GM23338 (cell line): ENCODE results near the gene PDLIM5. TPM values are rescaled to one million over a fixed set of nuclear protein-coding genes. Genes with fewer than 3 reads are reported as not detected.

Experiments used
- ATAC-seq: fragments of 200-7000 bp; cut with Tn5 transposase; 3 replicates; pipeline ENCODE4 v1.9.1; 2020
- DNase-seq: peaks from one replicate; pipeline ENCODE4 v3.0.0-alpha.2; 2015; ENCODE audit warnings: low spot score
- H2AFZ ChIP-seq: fragments of 200-600 bp; sonication (generic); 2 replicates; pipeline ENCODE4 v1.8.0; 2016; ENCODE audit warnings: antibody characterized with exemption, mild to moderate bottlenecking, moderate library complexity
- H3F3A ChIP-seq: fragments of 200-600 bp; sonication (generic); replicated peaks from 2 replicates; pipeline ENCODE4 v1.8.0; 2017; ENCODE audit warnings: antibody characterized with exemption, mixed run types, low read depth
- H3K27ac ChIP-seq: fragments of 200-600 bp; sonication (generic); 2 replicates; pipeline ENCODE4 v1.6.1; 2016; ENCODE audit warnings: low read depth
- H3K27me3 ChIP-seq: fragments of 200-600 bp; sonication (generic); 2 replicates; pipeline ENCODE4 v1.8.0; 2016; ENCODE audit warnings: mild to moderate bottlenecking, mixed run types, moderate library complexity; ENCODE audit not compliant: insufficient read depth
- H3K36me3 ChIP-seq: fragments of 200-600 bp; sonication (generic); 2 replicates; pipeline ENCODE4 v1.8.0; 2016; ENCODE audit warnings: mild to moderate bottlenecking; ENCODE audit not compliant: insufficient read depth
- H3K4me1 ChIP-seq: fragments of 200-600 bp; sonication (generic); 2 replicates; pipeline ENCODE4 v1.8.0; 2016; ENCODE audit warnings: mild to moderate bottlenecking, moderate library complexity; ENCODE audit not compliant: insufficient read depth
- H3K4me2 ChIP-seq: fragments of 200-600 bp; sonication (generic); 2 replicates; pipeline ENCODE4 v1.7.1; 2017; ENCODE audit warnings: mixed run types
- H3K4me3 ChIP-seq: fragments of 200-600 bp; sonication (generic); 2 replicates; pipeline ENCODE4 v1.6.1; 2016; ENCODE audit warnings: mixed run types
- H3K79me2 ChIP-seq: fragments of 200-600 bp; sonication (generic); replicated peaks from 2 replicates; pipeline ENCODE4 v1.8.0; 2017; ENCODE audit warnings: mild to moderate bottlenecking; ENCODE audit not compliant: insufficient read depth
- H3K9me2 ChIP-seq: fragments of 200-600 bp; sonication (generic); 2 replicates; pipeline ENCODE4 v1.8.0; 2017; ENCODE audit not compliant: insufficient read depth
- H4K20me1 ChIP-seq: fragments of 200-600 bp; sonication (generic); replicated peaks from 2 replicates; pipeline ENCODE4 v1.8.0; 2017; ENCODE audit warnings: mild to moderate bottlenecking; ENCODE audit not compliant: insufficient read depth
- H3K27ac Mint-ChIP-seq: 2 replicates; pipeline ENCODE4 v1.8.0; 2020; ENCODE audit warnings: inconsistent platforms, mild to moderate bottlenecking, moderate library complexity, mixed read lengths
- H3K27me3 Mint-ChIP-seq: 3 replicates; pipeline ENCODE4 v1.8.0; 2022; ENCODE audit warnings: low read depth, mild to moderate bottlenecking, moderate library complexity, mixed read lengths, inconsistent platforms; ENCODE audit not compliant: insufficient read depth, poor library complexity
- H3K36me3 Mint-ChIP-seq: 3 replicates; pipeline ENCODE4 v1.8.0; 2021; ENCODE audit warnings: low read depth, mild to moderate bottlenecking, inconsistent platforms, moderate library complexity, mixed read lengths
- H3K4me1 Mint-ChIP-seq: 3 replicates; pipeline ENCODE4 v1.8.0; 2020; ENCODE audit warnings: mild to moderate bottlenecking, inconsistent platforms, mixed read lengths
- H3K4me3 Mint-ChIP-seq: 3 replicates; pipeline ENCODE4 v1.8.0; 2021; ENCODE audit warnings: moderate library complexity, mild to moderate bottlenecking, inconsistent platforms, mixed read lengths
- H3K9me3 Mint-ChIP-seq: 3 replicates; pipeline ENCODE4 v1.8.0; 2020; ENCODE audit warnings: moderate library complexity, mild to moderate bottlenecking, inconsistent platforms, mixed read lengths
- CREB1 ChIP-seq: fragments of 250-450 bp; sonication (Bioruptor Pico); IDR thresholded peaks from 2 replicates; pipeline ENCODE4 v1.5.0; 2020; ENCODE audit warnings: low read depth, mild to moderate bottlenecking, moderate library complexity
- CTCF ChIP-seq, 2 experiments: fragments of 200-600 bp in 1 of 2; sonication (generic) in 1 of 2; conservative IDR thresholded peaks; 2 replicates each; pipeline versions ENCODE4 v1.5.1 to v1.6.1; 2016 to 2017; ENCODE audit warnings: antibody characterized with exemption in 2 of 2, low read depth in 2 of 2, mild to moderate bottlenecking in 2 of 2, moderate library complexity in 1 of 2
- ETS1 ChIP-seq: IDR thresholded peaks from 2 replicates; pipeline ENCODE4 v1.6.1; 2016; ENCODE audit warnings: antibody characterized with exemption
- EZH2 ChIP-seq: fragments of 200-600 bp; sonication (generic); IDR thresholded peaks from one replicate; pipeline ENCODE4 v1.8.0; 2017; ENCODE audit warnings: antibody characterized with exemption, mild to moderate bottlenecking, low read depth; ENCODE audit not compliant: unreplicated experiment
- EZH2phosphoT487 ChIP-seq: fragments of 200-600 bp; sonication (generic); IDR thresholded peaks from one replicate; pipeline ENCODE4 v1.8.1; 2018; ENCODE audit warnings: antibody characterized with exemption; ENCODE audit not compliant: unreplicated experiment
- JUNB ChIP-seq: IDR thresholded peaks from one replicate; pipeline ENCODE4 v1.6.1; 2016; ENCODE audit warnings: antibody characterized with exemption; ENCODE audit not compliant: unreplicated experiment
- NANOG ChIP-seq: IDR thresholded peaks from 2 replicates; pipeline ENCODE4 v1.6.1; 2016; ENCODE audit warnings: antibody characterized with exemption, borderline replicate concordance
- POLR2AphosphoS5 ChIP-seq: IDR thresholded peaks from 2 replicates; pipeline ENCODE4 v1.6.1; 2016; ENCODE audit warnings: antibody characterized with exemption, low read depth
- REST ChIP-seq: IDR thresholded peaks from one replicate; pipeline ENCODE4 v1.6.1; 2018; ENCODE audit warnings: antibody characterized with exemption; ENCODE audit not compliant: unreplicated experiment
- STAT1 ChIP-seq: IDR thresholded peaks from one replicate; pipeline ENCODE4 v1.6.1; 2016; ENCODE audit warnings: antibody characterized with exemption; ENCODE audit not compliant: unreplicated experiment
- ZNF114 ChIP-seq: fragments of 250-450 bp; sonication (Bioruptor Pico); IDR thresholded peaks from 2 replicates; pipeline ENCODE4 v1.5.0; 2020; ENCODE audit warnings: mild to moderate bottlenecking, moderate library complexity
- ZNF331 ChIP-seq: fragments of 250-450 bp; sonication (Bioruptor Pico); IDR thresholded peaks from 2 replicates; pipeline ENCODE4 v1.5.0; 2020; ENCODE audit warnings: low read depth, mild to moderate bottlenecking, moderate library complexity
- ZNF462 ChIP-seq: fragments of 250-450 bp; sonication (Bioruptor Pico); IDR thresholded peaks from 2 replicates; pipeline ENCODE4 v1.5.0; 2020; ENCODE audit warnings: mild to moderate bottlenecking, moderate library complexity
- polyA plus RNA-seq: library from polyadenylated mRNA; unstranded; fragments of >200 nt; fragmentation: Nextera tagmentation; extraction: Ambion mirVana; gene quantifications from 2 replicates; pipeline ENCODE4 v1.2.1, GENCODE V29; 2016
- total RNA-seq: library from RNA; depleted of rRNA; stranded (reverse); fragments of >200 nt; shearing (Covaris generic); gene quantifications from 2 replicates; pipeline ENCODE4 v1.2.3, GENCODE V29; 2014

PDLIM5 gene
- total and polyA plus RNA-seq, 2 experiments from 2014 or later, result 45.2 to 53.0 TPM

- no peak overlapping the region for H3K27ac Mint-ChIP-seq
- no peak overlapping the region for H3K4me2 ChIP-seq
- H3K27ac ChIP-seq, result no peak overlapping the region
Observed at GRCh38 chr4:94523033-94523580, 71.4 kb downstream of the PDLIM5 start.

More at GRCh38 chr4:94523033-94523580, 71.4 kb downstream of the PDLIM5 start:
- Histone ChIP-seq H2AFZ (no peak overlapping the region), H3K36me3 (no peaks in the 10 kb centered on the region), H4K20me1 (no peaks in the 10 kb centered on the region; the same call in 1 of the 2 replicates), H3K9me2 (no peaks in the 10 kb centered on the region; the same call in 1 of the 2 replicates), H3F3A (no peaks in the 10 kb centered on the region), H3K4me3 (no peak overlapping the region), H3K4me1 (no peaks in the 10 kb centered on the region), H3K27me3 (no peaks in the 10 kb centered on the region), H3K79me2 (peaks cover 6% of the 10 kb centered on the region; the same call in 1 of the 2 replicates)
- DNase-seq (no peak), ATAC-seq (no peak)
- H3K36me3 Mint-ChIP-seq, result no peaks in the 10 kb centered on the region; the same call in 2 of the 3 replicates
- H3K27me3 Mint-ChIP-seq, result no peaks in the 10 kb centered on the region
- no peak for TF ChIP-seq STAT1
- TF ChIP-seq JUNB, result no peak
- TF ChIP-seq NANOG, result no peak
- TF ChIP-seq ZNF114 (CRISPR knock-in tag), result no peak
- TF ChIP-seq EZH2phosphoT487, result no peak
- TF ChIP-seq CTCF (conservative IDR thresholded peaks at IDR 0.05; ENCODE audit: low read depth in 2 of 2), result no peak
- TF ChIP-seq EZH2, result no peak
- no peak for TF ChIP-seq ZNF462 (CRISPR knock-in tag)
- no peak for TF ChIP-seq REST
- TF ChIP-seq ETS1, result no peak
- no peak for TF ChIP-seq CREB1
- no peak for TF ChIP-seq ZNF331 (CRISPR knock-in tag)
- TF ChIP-seq POLR2AphosphoS5, result no peak
- H3K9me3 Mint-ChIP-seq, result no peaks in the 10 kb centered on the region
- no peak overlapping the region for H3K4me3 Mint-ChIP-seq
- H3K4me1 Mint-ChIP-seq, result peaks cover 5% of the 10 kb centered on the region
